ENCODE data around the gene RNF123.
A peak's percentile ranks its signal among the peaks of the same experiment; 100 is the strongest.

Gene RNF123

GRCh38 chr3:49703443-49703927, 14.1 kb downstream of the RNF123 start:
- peak; percentile 29 to 34 for DNase-seq (ENCODE audit: low read depth in 2 of 2)

- no peak for DNase-seq (ENCODE audit: low read depth in 2 of 2)
Measured at GRCh38 chr3:49703956-49704355, 14.6 kb downstream of the RNF123 start.

- no peak for DNase-seq (ENCODE audit: low read depth in 2 of 2)
Measured at GRCh38 chr3:49704629-49705028, 15.3 kb downstream of the RNF123 start.

DNA sequence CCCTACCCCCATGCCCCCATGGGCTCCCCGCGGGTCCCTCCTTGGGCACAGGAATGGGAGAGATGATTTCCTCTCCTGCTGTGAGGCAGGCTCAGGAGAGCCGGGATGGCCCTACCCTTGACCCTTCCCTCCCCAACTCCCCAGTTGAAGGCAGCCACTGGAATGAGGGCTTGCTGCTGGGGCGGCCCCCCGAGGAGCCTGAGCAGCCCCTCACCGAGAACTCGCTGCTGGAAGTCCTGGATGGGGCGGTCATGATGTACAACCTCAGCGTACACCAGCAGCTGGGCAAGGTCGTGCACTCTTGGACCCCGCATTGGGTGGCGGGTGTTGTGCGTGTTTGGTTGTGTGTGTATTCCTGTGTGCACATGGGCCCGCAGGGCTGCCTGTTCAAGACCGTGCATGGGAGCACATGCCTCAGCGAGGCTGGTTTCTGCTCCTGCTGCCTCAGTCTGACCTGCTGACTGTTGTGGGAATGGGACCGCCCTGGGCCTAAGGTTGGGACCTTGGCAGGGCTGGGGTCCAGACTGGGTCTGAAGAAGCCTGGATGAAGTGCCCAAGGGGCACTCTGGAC, 16.1 kb downstream of the RNF123 start:
- DNase-seq (ENCODE audit: low read depth in 2 of 2) = no peak

- DNase-seq (ENCODE audit: low read depth in 2 of 2) = no peak
Measured at GRCh38 chr3:49706456-49707112, 17.2 kb downstream of the RNF123 start.

DNA sequence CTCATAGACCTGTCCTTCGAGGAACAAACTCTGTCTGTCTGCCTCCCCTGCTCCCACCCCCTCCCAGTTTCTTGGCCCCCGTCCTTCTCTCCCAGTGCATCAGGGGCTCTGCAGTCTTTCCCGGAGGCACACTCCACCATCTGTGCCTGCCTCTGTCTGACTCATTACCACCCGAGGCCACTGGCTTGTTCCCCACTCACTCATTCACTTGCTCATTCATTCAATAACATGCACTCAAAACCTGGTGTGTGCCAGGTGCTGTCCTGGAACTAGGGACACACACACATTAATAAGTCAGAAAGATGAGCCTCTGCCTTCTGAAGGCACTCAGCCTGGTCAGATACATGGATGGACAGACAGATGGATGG, 17.7 kb downstream of the RNF123 start:
- no peak for DNase-seq (ENCODE audit: low read depth in 2 of 2)

DNA sequence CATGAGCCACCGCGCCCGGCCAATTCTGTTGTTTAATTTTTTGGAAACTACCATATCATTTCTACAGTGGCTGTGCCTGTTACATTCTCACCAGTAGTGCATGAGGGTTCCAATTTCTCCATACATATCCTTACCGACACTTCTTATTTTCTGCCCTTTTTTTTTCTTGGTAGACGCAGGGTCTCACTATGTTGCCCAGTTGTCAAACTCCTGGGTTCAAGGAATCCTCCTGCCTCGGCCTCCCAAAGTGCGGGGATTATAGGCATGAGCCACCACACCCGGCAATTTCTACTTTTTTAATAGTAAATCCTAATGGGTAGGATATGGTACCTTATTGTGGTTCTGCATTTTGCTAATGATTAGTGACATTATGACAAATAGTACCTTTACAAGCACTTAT, 20.5 kb downstream of the RNF123 start:
- no peak for DNase-seq (ENCODE audit: low read depth in 2 of 2)

GRCh38 chr3:49711489-49711888, 22.1 kb downstream of the RNF123 start:
- no peak for DNase-seq (ENCODE audit: low read depth in 2 of 2)

- no peak for DNase-seq (ENCODE audit: low read depth in 2 of 2)
Measured at GRCh38 chr3:49712166-49712565, 22.8 kb downstream of the RNF123 start.

GRCh38 chr3:49712631-49713317, 23.4 kb downstream of the RNF123 start:
- no peak for DNase-seq (ENCODE audit: low read depth in 2 of 2)

GRCh38 chr3:49713336-49714105, 24.2 kb downstream of the RNF123 start:
- no peak for DNase-seq (ENCODE audit: low read depth in 2 of 2)

DNA sequence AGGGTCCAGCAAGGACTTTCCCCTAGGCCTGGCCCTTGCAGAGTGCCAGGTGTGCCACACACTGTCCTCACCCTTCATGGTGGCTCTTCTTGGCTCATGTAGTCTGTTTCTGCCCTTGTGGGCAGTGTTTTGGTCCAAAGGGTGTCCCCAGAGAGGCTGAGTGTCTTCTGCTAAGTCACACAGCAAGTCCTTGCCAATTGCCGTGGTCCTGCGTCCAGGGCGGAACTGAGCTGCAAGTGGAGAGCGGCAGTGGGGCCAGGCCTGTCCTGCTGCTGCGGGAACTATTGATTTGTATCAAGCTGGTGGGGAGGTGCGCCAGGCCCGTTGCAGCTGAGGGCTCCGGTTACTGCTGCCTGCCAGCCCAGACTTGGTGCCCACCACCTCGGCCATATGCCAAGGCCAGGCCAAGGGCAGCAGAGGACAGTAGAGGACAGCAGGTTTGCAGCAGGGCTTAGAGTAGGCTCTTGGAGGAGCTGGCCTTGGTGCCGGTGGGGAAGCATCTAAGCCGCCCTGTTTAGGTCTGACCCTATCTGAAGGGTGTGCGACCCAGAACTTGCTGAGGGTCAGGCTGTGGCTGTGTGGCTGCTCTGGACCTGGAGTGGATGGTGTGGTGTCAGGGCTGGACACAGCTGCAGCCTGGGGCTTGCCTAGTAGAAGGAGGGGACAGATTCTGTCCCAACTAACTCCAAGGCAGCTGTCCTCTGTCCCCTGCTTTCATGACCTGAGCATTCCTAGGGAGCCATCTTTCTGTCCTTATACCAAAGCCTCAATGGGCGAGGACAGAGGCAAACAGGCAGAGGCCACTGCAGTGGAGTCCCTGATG, 25.6 kb downstream of the RNF123 start:
- no peak for DNase-seq (ENCODE audit: low read depth in 2 of 2)

GRCh38 chr3:49715611-49716121, 26.3 kb downstream of the RNF123 start:
- DNase-seq (ENCODE audit: low read depth in 2 of 2) = no peak

DNA sequence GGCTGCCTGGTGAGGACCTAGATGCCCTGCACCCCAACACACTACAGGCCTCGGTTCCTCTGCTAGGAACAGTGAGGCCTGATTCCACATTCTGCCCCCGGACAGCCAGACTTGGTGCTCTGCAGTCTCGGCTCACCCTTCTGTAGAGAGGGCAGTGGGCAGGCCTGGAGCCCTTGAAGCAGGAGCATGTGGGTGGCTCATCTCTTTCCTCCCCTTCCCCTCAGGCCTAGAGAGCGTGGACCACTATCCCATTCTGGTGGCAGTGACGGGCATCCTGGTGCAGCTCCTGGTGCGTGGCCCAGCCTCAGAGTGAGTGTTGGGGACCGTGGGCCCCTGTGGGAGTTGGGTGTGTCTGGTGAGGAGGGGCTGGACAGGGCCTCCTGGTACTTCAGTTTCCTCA, 26.8 kb downstream of the RNF123 start:
- no peak for DNase-seq (ENCODE audit: low read depth in 2 of 2)

- DNase-seq (ENCODE audit: low read depth in 2 of 2) = no peak
Measured at GRCh38 chr3:49716691-49717210, 27.4 kb downstream of the RNF123 start.

DNA sequence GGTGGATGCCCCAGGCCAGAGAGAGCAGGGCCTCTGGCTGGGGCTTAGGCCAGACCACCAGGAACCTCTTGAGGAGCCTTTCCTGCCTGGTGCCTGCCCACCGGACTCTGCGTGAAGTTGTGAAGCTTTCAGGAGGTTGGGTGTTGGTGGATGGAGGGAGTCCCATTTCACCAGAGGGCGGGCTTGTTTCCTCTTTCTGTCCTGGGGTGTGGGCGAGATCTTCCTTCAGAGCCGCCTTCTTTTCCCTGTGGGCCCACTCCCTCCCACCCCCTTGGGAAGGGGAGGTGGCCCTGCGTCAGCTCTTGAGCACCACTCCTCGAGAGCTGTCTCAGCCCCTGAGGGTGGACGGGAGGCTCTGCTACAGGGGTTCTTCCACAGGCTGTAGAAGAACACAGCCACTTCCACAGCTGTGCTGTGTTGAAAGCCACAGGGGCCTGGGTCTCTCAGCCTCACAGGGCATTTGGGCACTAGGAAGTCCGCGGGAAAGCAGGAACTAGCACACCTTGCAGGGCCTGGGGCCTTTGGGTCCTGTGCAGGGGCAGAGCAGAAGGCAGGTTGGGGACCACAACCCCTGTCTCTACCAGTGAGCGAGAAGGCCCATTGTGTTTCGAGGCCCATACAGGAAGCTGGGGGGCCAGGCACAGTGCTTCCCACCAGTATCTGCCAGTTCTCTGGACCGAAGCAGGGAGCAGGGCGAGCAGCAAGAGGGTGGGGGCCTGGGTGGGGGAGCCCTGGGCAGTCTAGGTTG, 28.0 kb downstream of the RNF123 start:
- no peak for DNase-seq (ENCODE audit: low read depth in 2 of 2)

DNA sequence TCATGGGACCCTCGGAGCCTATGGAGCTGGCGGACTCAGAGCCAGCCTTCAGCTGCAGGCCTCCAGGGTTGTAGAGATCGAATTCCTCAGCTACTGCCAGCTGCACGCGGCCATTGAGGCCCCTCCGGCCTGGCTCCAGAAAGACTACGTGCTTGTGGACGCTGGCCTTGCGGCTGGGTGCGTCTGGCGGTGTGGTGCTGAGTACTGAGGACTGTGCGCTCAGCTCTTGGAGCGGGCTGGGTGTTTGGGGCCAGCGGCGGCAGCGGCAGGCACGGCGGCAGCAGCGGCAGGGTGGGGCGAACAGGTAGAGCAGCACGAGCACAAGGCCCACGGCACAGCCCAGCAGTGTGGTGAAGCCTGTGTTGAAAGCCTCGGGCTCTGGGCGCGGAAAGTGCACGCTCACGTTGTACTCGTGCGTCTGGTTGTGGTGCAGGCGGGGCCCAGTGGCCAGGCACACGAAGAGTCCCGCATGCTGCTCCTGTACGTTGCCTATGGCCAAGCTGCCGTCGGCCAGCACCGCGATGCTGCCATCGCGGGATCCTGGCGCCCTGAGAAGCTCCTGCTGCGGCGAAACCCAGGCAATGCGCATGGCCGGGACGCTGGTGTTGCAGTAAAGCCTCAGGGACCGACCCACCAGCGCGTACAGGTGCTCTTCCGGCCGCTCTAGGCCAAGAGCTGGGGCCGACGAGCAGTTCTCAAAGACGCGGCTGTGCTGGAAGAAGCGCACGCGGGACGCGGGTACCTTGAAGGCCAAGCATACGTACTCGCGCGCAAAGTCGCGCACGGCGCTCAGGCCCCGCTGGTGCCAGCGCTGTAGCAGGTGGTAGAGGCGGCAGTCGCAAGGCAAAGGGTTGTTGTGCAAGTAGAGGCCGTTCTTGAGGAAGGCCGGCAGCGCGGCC, 28.9 kb downstream of the RNF123 start:
- no peak for DNase-seq (ENCODE audit: low read depth in 2 of 2)

- DNase-seq (ENCODE audit: low read depth in 2 of 2) = no peak
Measured at GRCh38 chr3:49718858-49719213, 29.5 kb downstream of the RNF123 start.

- peak; percentile 76 to 84 for DNase-seq (ENCODE audit: low read depth in 2 of 2)
Measured at GRCh38 chr3:49719214-49719884, 30.0 kb downstream of the RNF123 start, which contains the start of gene AMIGO3. TSS of gene AMIGO3 (minus strand) at chr3:49719684. CDS start at chr3:49719465, 219 bp downstream.

All from stimulated activated CD8-positive, alpha-beta memory T cell treated with anti-CD3 and anti-CD28 coated beads, Interleukin-7, amount 100 ng/mL, for 1 hour (primary cell).